Measurements from ENCODE around the gene ATP11A. TPM values are rescaled to one million over a fixed set of nuclear protein-coding genes. Genes with fewer than 3 reads are reported as not detected.

The ATP11A gene
- total and polyA plus RNA-seq, 9 donors: 6.6 to 72.7 (median 34.9) TPM

DNA sequence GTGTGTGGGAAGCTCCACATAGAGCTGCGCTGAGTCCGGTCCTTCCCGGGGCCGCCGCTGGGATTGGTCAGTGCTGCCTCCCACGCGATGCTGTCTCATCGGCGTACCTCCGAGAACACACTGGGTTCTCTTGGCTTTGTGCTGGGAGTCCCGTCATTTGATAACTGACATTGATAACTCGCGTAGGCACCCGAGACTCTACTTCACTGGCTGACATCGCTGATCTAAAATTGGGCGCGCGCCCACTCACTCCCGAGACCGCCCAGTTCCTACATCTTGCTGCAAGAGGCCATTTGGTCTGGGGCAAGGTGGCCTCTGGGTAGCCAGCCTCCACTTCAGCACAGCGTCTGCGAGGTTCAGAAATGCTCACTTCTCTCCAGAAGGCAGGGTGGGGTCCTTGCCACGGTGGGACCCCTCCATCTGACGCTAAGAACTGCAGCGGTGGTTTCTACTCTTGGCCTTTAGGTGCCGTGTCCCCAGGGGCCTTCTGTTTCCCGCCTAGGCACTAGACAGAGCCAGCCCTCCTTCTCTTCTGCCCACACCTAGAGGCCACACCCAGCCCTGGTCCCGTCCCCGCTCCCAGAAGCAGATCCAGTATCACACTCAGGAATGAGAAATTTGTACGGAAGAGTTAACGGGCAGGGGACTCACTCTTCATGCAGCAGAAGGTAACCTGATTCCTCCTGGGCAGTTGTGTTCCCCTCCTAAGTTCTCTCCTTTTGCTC lies 40.7 kb upstream of the ATP11A start:
- no peaks in the 10 kb centered on the region for H3K27me3 ChIP-seq
- intact Hi-C loops (cut with DNase I): loop anchor here in 1 of 4 donors (10.0 kb wide), 1 partner anchor 226 kb away; no protein-coding TSS in a partner anchor
- no peaks in the 10 kb centered on the region for H3K9me3 ChIP-seq
- peaks cover 2% of the 10 kb centered on the region for H3K4me1 ChIP-seq (ENCODE audit: insufficient read depth)
- no peak overlapping the region for H3K27ac ChIP-seq
- H3K36me3 ChIP-seq: no peaks in the 10 kb centered on the region
- TF ChIP-seq CTCF (IDR thresholded peaks at IDR 0.05) (no peak), EP300 (IDR thresholded peaks at IDR 0.05) (no peak), POLR2A (IDR thresholded peaks at IDR 0.05) (no peak)
- no peak overlapping the region for H3K4me3 ChIP-seq
- 95 to 97% (median 95%) methylated on average over 31 of the region's 31 CpGs for WGBS, 3 donors
- DNase-seq: no peak

- TF ChIP-seq POLR2A (IDR thresholded peaks at IDR 0.05) (no peak), EP300 (IDR thresholded peaks at IDR 0.05) (no peak), CTCF (IDR thresholded peaks at IDR 0.05) (no peak)
- no peak overlapping the region for H3K27ac ChIP-seq
- no peak for DNase-seq
- 38 to 40% (median 39%) methylated on average over 5 of the region's 5 CpGs for WGBS, 3 donors
- H3K27me3 ChIP-seq: no peaks in the 10 kb centered on the region
- H3K4me3 ChIP-seq: no peak overlapping the region
- no peaks in the 10 kb centered on the region for H3K36me3 ChIP-seq
- no peaks in the 10 kb centered on the region for H3K9me3 ChIP-seq
- intact Hi-C loops (cut with DNase I): no loop called here
- peaks cover 2% of the 10 kb centered on the region for H3K4me1 ChIP-seq (ENCODE audit: insufficient read depth)
These were observed 38.5 kb upstream of the ATP11A start for GRCh38 chr13:112651311-112651710.

DNA sequence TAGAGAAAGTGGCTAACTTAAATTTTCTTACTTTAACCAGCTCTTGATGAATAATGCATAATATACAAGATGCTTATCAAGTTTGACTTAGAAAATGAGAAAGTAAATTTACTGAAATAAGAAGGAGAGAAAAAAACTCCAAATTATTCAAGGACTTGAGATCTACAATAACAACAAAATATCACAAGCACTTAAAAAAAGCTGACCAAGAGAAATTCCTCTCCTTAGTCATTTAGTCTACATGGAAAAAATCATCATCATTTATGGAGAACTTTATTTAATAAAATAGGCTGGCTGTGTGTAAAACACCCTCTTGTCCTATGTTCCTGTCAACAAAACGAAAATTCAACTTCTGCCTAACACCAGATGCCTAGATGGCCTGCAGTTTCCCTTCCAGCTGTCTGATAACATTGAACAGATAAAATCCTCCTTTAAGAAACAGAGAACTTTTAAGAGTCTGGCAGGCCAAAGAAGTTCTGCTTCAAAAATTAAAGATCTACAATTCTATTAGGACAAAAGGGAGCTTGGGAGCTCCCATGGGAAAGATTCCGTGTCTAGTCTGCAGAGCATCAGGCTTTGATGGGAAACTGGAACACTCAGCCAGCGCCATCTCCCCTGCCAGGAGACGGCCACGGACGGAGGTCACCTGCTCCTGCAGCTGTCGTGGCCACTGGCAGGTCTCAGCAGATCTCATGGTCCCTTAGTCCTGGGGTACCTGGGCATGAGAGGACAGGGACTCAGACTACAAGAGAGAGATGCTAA lies 37.9 kb upstream of the ATP11A start:
- Histone ChIP-seq H3K4me1 (ENCODE audit: insufficient read depth) (peaks cover 2% of the 10 kb centered on the region), H3K9me3 (no peaks in the 10 kb centered on the region), H3K4me3 (no peak overlapping the region), H3K36me3 (no peaks in the 10 kb centered on the region), H3K27me3 (no peaks in the 10 kb centered on the region), H3K27ac (no peak overlapping the region)
- intact Hi-C loops (cut with DNase I): no loop called here
- DNase-seq: no peak
- TF ChIP-seq POLR2A (IDR thresholded peaks at IDR 0.05) (no peak), EP300 (IDR thresholded peaks at IDR 0.05) (no peak), CTCF (IDR thresholded peaks at IDR 0.05) (no peak)
- 25 to 32% (median 26%) methylated on average over 7 of the region's 7 CpGs for WGBS, 3 donors

DNA sequence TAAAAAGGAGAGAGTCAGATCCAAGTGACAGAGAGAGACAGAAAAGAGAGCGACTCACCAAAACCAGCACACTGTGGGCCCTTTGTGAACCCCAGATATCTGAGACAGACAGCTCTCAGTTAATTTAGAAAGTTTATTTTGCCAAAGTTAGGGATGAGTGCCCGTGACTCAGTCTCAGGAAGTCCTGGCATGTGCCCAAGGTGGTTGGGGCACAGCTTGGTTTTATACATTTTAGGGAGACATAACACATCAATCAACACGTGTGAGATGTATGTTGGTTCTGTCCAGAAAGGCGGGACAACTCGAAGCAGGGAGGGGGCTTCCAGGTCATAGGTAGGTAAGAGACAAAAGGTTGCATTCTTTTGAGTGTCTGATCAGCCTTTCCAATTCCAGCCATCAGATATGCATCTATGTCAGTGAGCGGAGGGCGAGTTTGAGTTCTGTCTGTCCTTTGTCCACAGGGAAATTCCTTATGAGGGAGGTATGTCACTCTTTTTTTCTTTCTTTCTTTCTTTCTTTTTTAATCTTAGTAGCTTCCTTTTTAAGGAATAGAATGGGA lies 37.2 kb upstream of the ATP11A start:
- Histone ChIP-seq H3K27me3 (no peaks in the 10 kb centered on the region), H3K36me3 (no peaks in the 10 kb centered on the region), H3K4me3 (no peak overlapping the region), H3K27ac (no peak overlapping the region), H3K9me3 (no peaks in the 10 kb centered on the region), H3K4me1 (ENCODE audit: insufficient read depth) (peaks cover 2% of the 10 kb centered on the region)
- intact Hi-C loops (cut with DNase I): no loop called here
- WGBS, 3 donors: 79 to 82% (median 81%) methylated on average over 7 of the region's 7 CpGs
- no peak for DNase-seq
- TF ChIP-seq CTCF (IDR thresholded peaks at IDR 0.05) (no peak), POLR2A (IDR thresholded peaks at IDR 0.05) (no peak), EP300 (IDR thresholded peaks at IDR 0.05) (no peak)
